Neural cell (in vitro differentiated cells): ENCODE results near the gene ZNF521. TPM values are rescaled to one million over a fixed set of nuclear protein-coding genes. Genes with fewer than 3 reads are reported as not detected.

ENCODE experiments used
- H2AFZ ChIP-seq: fragments of 200-600, 300-800 bp; sonication (generic), shearing (Covaris generic); 2 replicates; pipeline ENCODE4 v1.6.0; 2014; ENCODE audit warnings: low read depth, mild to moderate bottlenecking, antibody characterized with exemption, low read length, moderate library complexity
- H3F3A ChIP-seq: fragments of 200-600 bp; shearing (Covaris generic); 2 replicates; pipeline ENCODE4 v1.6.1; 2016; ENCODE audit warnings: mild to moderate bottlenecking, moderate library complexity, mixed read lengths, antibody characterized with exemption, low read length; ENCODE audit not compliant: insufficient read depth, poor library complexity, severe bottlenecking
- H3K27ac ChIP-seq: fragments of 200-600, 300-800 bp; sonication (generic), shearing (Covaris generic); 2 replicates; pipeline ENCODE4 v1.5.1; 2014; ENCODE audit warnings: mild to moderate bottlenecking, low read length, moderate library complexity
- H3K27me3 ChIP-seq: fragments of 300-800, 200-600 bp; sonication (generic), shearing (Covaris generic); 2 replicates; pipeline ENCODE4 v1.6.0; 2014; ENCODE audit warnings: mild to moderate bottlenecking, low read depth, low read length, moderate library complexity; ENCODE audit not compliant: insufficient read depth
- H3K36me3 ChIP-seq: fragments of 300-800, 200-600 bp; sonication (generic), shearing (Covaris generic); 2 replicates; pipeline ENCODE4 v1.5.1; 2014; ENCODE audit warnings: mild to moderate bottlenecking, antibody characterized with exemption, low read length, moderate library complexity; ENCODE audit not compliant: insufficient read depth
- H3K4me2 ChIP-seq: fragments of 300-800, 200-600 bp; sonication (generic), shearing (Covaris generic); 2 replicates; pipeline ENCODE4 v1.6.0; 2014; ENCODE audit warnings: mild to moderate bottlenecking, low read length
- H3K4me3 ChIP-seq: fragments of 300-800, 200-600 bp; sonication (generic), shearing (Covaris generic); 2 replicates; pipeline ENCODE4 v1.5.1; 2014; ENCODE audit warnings: mild to moderate bottlenecking, low read length, moderate library complexity
- H3K79me2 ChIP-seq: fragments of 200-600 bp; shearing (Covaris generic); replicated peaks from 2 replicates; pipeline ENCODE4 v1.6.0; 2014; ENCODE audit warnings: mild to moderate bottlenecking, low read length, moderate library complexity; ENCODE audit not compliant: insufficient read depth
- H3K9ac ChIP-seq: fragments of 300-800, 200-600 bp; sonication (generic), shearing (Covaris generic); 2 replicates; pipeline ENCODE4 v1.6.1; 2016; ENCODE audit warnings: mild to moderate bottlenecking, low read length, mixed read lengths
- H3K9me2 ChIP-seq: fragments of 200-600 bp; shearing (Covaris generic); 2 replicates; pipeline ENCODE4 v1.6.1; 2016; ENCODE audit warnings: mild to moderate bottlenecking, low read length, mixed read lengths; ENCODE audit not compliant: insufficient read depth
- H3K9me3 ChIP-seq: fragments of 200-600, 300-800 bp; sonication (generic), shearing (Covaris generic); 2 replicates; pipeline ENCODE4 v1.6.1; 2016; ENCODE audit warnings: mild to moderate bottlenecking, mixed run types, low read length, moderate library complexity, mixed read lengths
- H4K20me1 ChIP-seq: fragments of 200-600 bp; shearing (Covaris generic); 2 replicates; pipeline ENCODE4 v1.6.1; 2016; ENCODE audit warnings: mild to moderate bottlenecking, mixed run types; ENCODE audit not compliant: insufficient read depth
- EP300 ChIP-seq: fragments of 450-650 bp; conservative IDR thresholded peaks from 2 replicates; pipeline ENCODE4 v1.6.1; 2014; ENCODE audit warnings: antibody characterized with exemption, mild to moderate bottlenecking, moderate library complexity; ENCODE audit not compliant: poor library complexity, severe bottlenecking
- EZH2 ChIP-seq: fragments of 200-600, 300-800 bp; shearing (Covaris generic), sonication (generic); IDR thresholded peaks from 2 replicates; pipeline ENCODE4 v1.6.1; 2014; ENCODE audit warnings: antibody characterized with exemption, low read length, borderline replicate concordance, mild to moderate bottlenecking; ENCODE audit not compliant: insufficient read depth, poor library complexity, severe bottlenecking
- MXI1 ChIP-seq: fragments of 450-650 bp; conservative IDR thresholded peaks from 2 replicates; pipeline ENCODE4 v1.6.1; 2014; ENCODE audit warnings: antibody characterized with exemption, mild to moderate bottlenecking; ENCODE audit not compliant: poor library complexity, severe bottlenecking
- POLR2AphosphoS5 ChIP-seq: IDR thresholded peaks from 2 replicates; pipeline ENCODE4 v1.6.1; 2012
- RAD21 ChIP-seq: fragments of 450-650 bp; conservative IDR thresholded peaks from 2 replicates; pipeline ENCODE4 v1.6.1; 2014; ENCODE audit warnings: antibody characterized with exemption, mild to moderate bottlenecking, moderate library complexity
- REST ChIP-seq: IDR thresholded peaks from 2 replicates; pipeline ENCODE4 v1.6.1; 2012; ENCODE audit warnings: borderline replicate concordance
- SMC3 ChIP-seq: fragments of 450-650 bp; conservative IDR thresholded peaks from 2 replicates; pipeline ENCODE4 v1.6.1; 2014; ENCODE audit warnings: antibody characterized with exemption, mild to moderate bottlenecking, moderate library complexity; ENCODE audit not compliant: poor library complexity
- TAF1 ChIP-seq: IDR thresholded peaks from 2 replicates; pipeline ENCODE4 v1.6.1; 2012; ENCODE audit warnings: low read depth
- polyA plus RNA-seq: library from polyadenylated mRNA; depleted of rRNA; stranded (reverse); fragments of >200 nt; gene quantifications from 2 replicates; pipeline ENCODE4 v1.2.3, GENCODE V29; 2014
- TF ChIP-seq, protein P1 (sequence below): fragments of 450-650 bp; IDR thresholded peaks from 2 replicates; pipeline ENCODE4 v1.5.1; 2014; ENCODE audit warnings: antibody characterized with exemption, mild to moderate bottlenecking, moderate library complexity; ENCODE audit not compliant: poor library complexity, severe bottlenecking

Gene ZNF521
- polyA plus RNA-seq, 1 donor from 2014 or later = 101 TPM

- Histone ChIP-seq H3K4me2 (no peak overlapping the region), H3K36me3 (no peaks in the 10 kb centered on the region), H4K20me1 (no peaks in the 10 kb centered on the region), H3K9me2 (no peaks in the 10 kb centered on the region), H3K27me3 (no peaks in the 10 kb centered on the region), H3K4me3 (no peak overlapping the region), H3F3A (no peaks in the 10 kb centered on the region), H3K27ac (no peak overlapping the region), H3K9me3 (no peaks in the 10 kb centered on the region), H2AFZ (no peak overlapping the region), H3K79me2 (no peaks in the 10 kb centered on the region), H3K9ac (no peak overlapping the region)
- TF ChIP-seq EP300 (no peak), REST (no peak), RAD21 (no peak), SMC3 (no peak), MXI1 (no peak), TAF1 (no peak), EZH2 (no peak)
- TF ChIP-seq, protein P1, sequence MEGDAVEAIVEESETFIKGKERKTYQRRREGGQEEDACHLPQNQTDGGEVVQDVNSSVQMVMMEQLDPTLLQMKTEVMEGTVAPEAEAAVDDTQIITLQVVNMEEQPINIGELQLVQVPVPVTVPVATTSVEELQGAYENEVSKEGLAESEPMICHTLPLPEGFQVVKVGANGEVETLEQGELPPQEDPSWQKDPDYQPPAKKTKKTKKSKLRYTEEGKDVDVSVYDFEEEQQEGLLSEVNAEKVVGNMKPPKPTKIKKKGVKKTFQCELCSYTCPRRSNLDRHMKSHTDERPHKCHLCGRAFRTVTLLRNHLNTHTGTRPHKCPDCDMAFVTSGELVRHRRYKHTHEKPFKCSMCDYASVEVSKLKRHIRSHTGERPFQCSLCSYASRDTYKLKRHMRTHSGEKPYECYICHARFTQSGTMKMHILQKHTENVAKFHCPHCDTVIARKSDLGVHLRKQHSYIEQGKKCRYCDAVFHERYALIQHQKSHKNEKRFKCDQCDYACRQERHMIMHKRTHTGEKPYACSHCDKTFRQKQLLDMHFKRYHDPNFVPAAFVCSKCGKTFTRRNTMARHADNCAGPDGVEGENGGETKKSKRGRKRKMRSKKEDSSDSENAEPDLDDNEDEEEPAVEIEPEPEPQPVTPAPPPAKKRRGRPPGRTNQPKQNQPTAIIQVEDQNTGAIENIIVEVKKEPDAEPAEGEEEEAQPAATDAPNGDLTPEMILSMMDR = no peak
Observed at GRCh38 chr18:25365242-25365641, 13.3 kb upstream of the ZNF521 start.

- Histone ChIP-seq H4K20me1 (no peaks in the 10 kb centered on the region), H3K27me3 (no peaks in the 10 kb centered on the region), H3K9ac (no peak overlapping the region), H3K27ac (no peak overlapping the region), H3K36me3 (no peaks in the 10 kb centered on the region), H3K79me2 (no peaks in the 10 kb centered on the region), H3F3A (no peaks in the 10 kb centered on the region), H2AFZ (no peak overlapping the region), H3K9me2 (no peaks in the 10 kb centered on the region), H3K9me3 (no peaks in the 10 kb centered on the region), H3K4me2 (no peak overlapping the region), H3K4me3 (no peak overlapping the region)
- TF ChIP-seq TAF1 (no peak), MXI1 (no peak), REST (no peak), EZH2 (no peak), EP300 (no peak), SMC3 (no peak), RAD21 (no peak), POLR2AphosphoS5 (no peak)
- TF ChIP-seq, protein P1 = no peak
Observed at GRCh38 chr18:25364732-25365131, 12.8 kb upstream of the ZNF521 start.
